Loucy (cell line): ENCODE data around the gene CHDH.

Experiments
- H2AFZ ChIP-seq: fragments of 200-600 bp; sonication (generic); 2 replicates; pipeline ENCODE4 v1.6.0; 2016; ENCODE audit warnings: antibody characterized with exemption, mild to moderate bottlenecking, low read length, moderate library complexity
- H3F3A ChIP-seq: fragments of 200-600 bp; 2 replicates; pipeline ENCODE4 v1.6.0; 2016; ENCODE audit warnings: antibody characterized with exemption, low read depth, mild to moderate bottlenecking
- H3K27me3 ChIP-seq: fragments of 200-600 bp; sonication (generic); 2 replicates; pipeline ENCODE4 v1.6.1; 2014; ENCODE audit warnings: low read length, mild to moderate bottlenecking; ENCODE audit not compliant: insufficient read depth, poor library complexity, severe bottlenecking
- H3K36me3 ChIP-seq: fragments of 200-600 bp; sonication (generic); 2 replicates; pipeline ENCODE4 v1.6.1; 2016; ENCODE audit warnings: low read length; ENCODE audit not compliant: insufficient read depth
- H3K4me1 ChIP-seq: fragments of 200-600 bp; sonication (generic); 2 replicates; pipeline ENCODE4 v1.5.1; 2014; ENCODE audit warnings: low read length, mild to moderate bottlenecking; ENCODE audit not compliant: insufficient read depth, poor library complexity, severe bottlenecking
- H3K4me2 ChIP-seq: fragments of 200-600 bp; sonication (generic); 2 replicates; pipeline ENCODE4 v1.6.0; 2014; ENCODE audit warnings: antibody characterized with exemption, low read length, low read depth, mild to moderate bottlenecking; ENCODE audit not compliant: poor library complexity, severe bottlenecking
- H3K4me3 ChIP-seq: fragments of 200-600 bp; sonication (generic); 2 replicates; pipeline ENCODE4 v1.5.1; 2014; ENCODE audit warnings: low read length, mild to moderate bottlenecking, mixed read lengths; ENCODE audit not compliant: poor library complexity, severe bottlenecking
- H3K79me2 ChIP-seq: fragments of 200-600 bp; sonication (generic); 2 replicates; pipeline ENCODE4 v1.6.1; 2014; ENCODE audit warnings: low read length; ENCODE audit not compliant: insufficient read depth
- H3K9ac ChIP-seq: fragments of 200-600 bp; sonication (generic); 2 replicates; pipeline ENCODE4 v1.6.0; 2014; ENCODE audit warnings: mild to moderate bottlenecking, low read depth, low read length, moderate library complexity; ENCODE audit not compliant: poor library complexity, severe bottlenecking
- H3K9me2 ChIP-seq: fragments of 200-600 bp; sonication (generic); replicated peaks from 2 replicates; pipeline ENCODE4 v1.6.1; 2016; ENCODE audit warnings: low read depth, low read length, mixed read lengths
- H3K9me3 ChIP-seq: fragments of 200-600 bp; sonication (generic); 2 replicates; pipeline ENCODE4 v1.6.1; 2014; ENCODE audit warnings: mild to moderate bottlenecking, antibody characterized with exemption, low read length, low read depth; ENCODE audit not compliant: insufficient read depth
- H4K20me1 ChIP-seq: fragments of 200-600 bp; sonication (generic); 2 replicates; pipeline ENCODE4 v1.6.0; 2014; ENCODE audit warnings: antibody characterized with exemption, low read length, mild to moderate bottlenecking; ENCODE audit not compliant: insufficient read depth, poor library complexity, severe bottlenecking
- EZH2phosphoT487 ChIP-seq: fragments of 200-600 bp; IDR thresholded peaks from 2 replicates; pipeline ENCODE4 v1.6.1; 2018; ENCODE audit warnings: antibody characterized with exemption, mild to moderate bottlenecking, moderate library complexity, borderline replicate concordance
- TF ChIP-seq, protein P1 (sequence below): fragments of 200-600 bp; sonication (generic); conservative IDR thresholded peaks from 2 replicates; pipeline ENCODE4 v1.5.1; 2014; ENCODE audit warnings: mild to moderate bottlenecking, antibody characterized with exemption, low read length

CHDH gene

DNA sequence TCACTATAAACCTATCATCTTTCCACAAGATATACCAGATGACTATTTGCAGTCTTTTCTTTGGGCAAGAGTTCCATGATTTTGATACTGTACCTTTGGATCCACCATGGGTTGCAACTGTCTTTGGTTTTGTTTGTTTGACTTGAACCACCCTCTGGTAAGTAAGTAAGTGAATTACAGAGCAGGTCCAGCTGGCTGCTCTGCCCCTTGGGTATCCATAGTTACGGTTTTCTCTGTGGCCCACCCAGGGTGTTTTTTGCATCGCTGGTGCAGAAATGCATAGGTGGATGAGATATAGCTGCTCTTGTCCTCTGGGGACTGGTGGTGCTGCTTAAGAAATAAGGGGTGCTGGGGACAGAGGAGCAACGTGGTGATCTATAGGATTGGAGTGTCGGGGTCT lies 33.8 kb downstream of the CHDH start:
- Histone ChIP-seq H3K79me2 (no peaks in the 10 kb centered on the region), H3K4me1 (no peaks in the 10 kb centered on the region), H3K4me3 (no peak overlapping the region), H3K36me3 (no peaks in the 10 kb centered on the region), H3F3A (no peaks in the 10 kb centered on the region), H2AFZ (no peak overlapping the region), H3K9me3 (no peaks in the 10 kb centered on the region), H3K9ac (no peak overlapping the region), H3K4me2 (no peak overlapping the region), H4K20me1 (no peaks in the 10 kb centered on the region), H3K9me2 (no peaks in the 10 kb centered on the region), H3K27me3 (no peaks in the 10 kb centered on the region)
- TF ChIP-seq EZH2phosphoT487, result no peak
- TF ChIP-seq, protein P1, sequence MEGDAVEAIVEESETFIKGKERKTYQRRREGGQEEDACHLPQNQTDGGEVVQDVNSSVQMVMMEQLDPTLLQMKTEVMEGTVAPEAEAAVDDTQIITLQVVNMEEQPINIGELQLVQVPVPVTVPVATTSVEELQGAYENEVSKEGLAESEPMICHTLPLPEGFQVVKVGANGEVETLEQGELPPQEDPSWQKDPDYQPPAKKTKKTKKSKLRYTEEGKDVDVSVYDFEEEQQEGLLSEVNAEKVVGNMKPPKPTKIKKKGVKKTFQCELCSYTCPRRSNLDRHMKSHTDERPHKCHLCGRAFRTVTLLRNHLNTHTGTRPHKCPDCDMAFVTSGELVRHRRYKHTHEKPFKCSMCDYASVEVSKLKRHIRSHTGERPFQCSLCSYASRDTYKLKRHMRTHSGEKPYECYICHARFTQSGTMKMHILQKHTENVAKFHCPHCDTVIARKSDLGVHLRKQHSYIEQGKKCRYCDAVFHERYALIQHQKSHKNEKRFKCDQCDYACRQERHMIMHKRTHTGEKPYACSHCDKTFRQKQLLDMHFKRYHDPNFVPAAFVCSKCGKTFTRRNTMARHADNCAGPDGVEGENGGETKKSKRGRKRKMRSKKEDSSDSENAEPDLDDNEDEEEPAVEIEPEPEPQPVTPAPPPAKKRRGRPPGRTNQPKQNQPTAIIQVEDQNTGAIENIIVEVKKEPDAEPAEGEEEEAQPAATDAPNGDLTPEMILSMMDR, result no peak

DNA sequence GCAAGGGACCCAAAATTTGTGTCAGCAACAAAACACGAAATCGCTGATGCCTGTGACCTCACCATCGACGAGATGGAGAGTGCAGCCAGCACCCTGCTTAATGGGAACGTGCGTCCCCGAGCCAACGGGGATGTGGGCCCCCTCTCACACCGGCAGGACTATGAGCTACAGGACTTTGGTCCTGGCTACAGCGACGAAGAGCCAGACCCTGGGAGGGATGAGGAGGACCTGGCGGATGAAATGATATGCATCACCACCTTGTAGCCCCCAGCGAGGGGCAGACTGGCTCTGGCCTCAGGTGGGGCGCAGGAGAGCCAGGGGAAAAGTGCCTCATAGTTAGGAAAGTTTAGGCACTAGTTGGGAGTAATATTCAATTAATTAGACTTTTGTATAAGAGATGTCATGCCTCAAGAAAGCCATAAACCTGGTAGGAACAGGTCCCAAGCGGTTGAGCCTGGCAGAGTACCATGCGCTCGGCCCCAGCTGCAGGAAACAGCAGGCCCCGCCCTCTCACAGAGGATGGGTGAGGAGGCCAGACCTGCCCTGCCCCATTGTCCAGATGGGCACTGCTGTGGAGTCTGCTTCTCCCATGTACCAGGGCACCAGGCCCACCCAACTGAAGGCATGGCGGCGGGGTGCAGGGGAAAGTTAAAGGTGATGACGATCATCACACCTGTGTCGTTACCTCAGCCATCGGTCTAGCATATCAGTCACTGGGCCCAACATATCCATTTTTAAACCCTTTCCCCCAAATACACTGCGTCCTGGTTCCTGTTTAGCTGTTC lies 34.9 kb downstream of the CHDH start:
- Histone ChIP-seq H3K4me1 (no peaks in the 10 kb centered on the region), H3K9ac (no peak overlapping the region), H3K79me2 (no peaks in the 10 kb centered on the region), H3K9me2 (no peaks in the 10 kb centered on the region), H2AFZ (no peak overlapping the region), H4K20me1 (no peaks in the 10 kb centered on the region), H3K4me2 (no peak overlapping the region), H3K27me3 (no peaks in the 10 kb centered on the region), H3K4me3 (no peak overlapping the region), H3F3A (no peaks in the 10 kb centered on the region), H3K9me3 (no peaks in the 10 kb centered on the region), H3K36me3 (no peaks in the 10 kb centered on the region)
- TF ChIP-seq, protein P1, result no peak
- TF ChIP-seq EZH2phosphoT487, result no peak

DNA sequence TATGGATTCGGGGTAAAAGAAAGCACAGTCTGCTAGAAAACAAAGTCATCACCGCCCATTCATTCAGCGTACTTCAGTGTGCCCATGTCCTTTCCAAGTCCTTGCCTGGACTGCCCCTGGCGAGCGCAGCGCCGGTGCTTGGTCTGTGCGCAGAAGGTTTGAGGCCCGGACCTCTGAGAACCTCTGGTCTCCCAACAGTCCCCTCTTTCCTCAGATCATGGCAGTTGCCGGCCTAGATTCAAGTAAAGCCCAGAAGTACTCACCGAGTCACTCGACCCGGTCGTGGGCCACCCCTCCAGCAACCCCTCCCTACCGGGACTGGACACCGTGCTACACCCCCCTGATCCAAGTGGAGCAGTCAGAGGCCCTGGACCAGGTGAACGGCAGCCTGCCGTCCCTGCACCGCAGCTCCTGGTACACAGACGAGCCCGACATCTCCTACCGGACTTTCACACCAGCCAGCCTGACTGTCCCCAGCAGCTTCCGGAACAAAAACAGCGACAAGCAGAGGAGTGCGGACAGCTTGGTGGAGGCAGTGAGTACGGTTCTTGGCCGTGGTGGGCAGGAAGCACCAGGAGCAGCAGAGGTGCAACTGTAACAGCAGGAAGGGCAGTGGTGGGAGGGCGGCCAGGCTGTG lies 36.3 kb downstream of the CHDH start:
- Histone ChIP-seq H3K4me3 (no peak overlapping the region), H4K20me1 (no peaks in the 10 kb centered on the region), H3K9ac (no peak overlapping the region), H3K27me3 (no peaks in the 10 kb centered on the region), H3K4me1 (no peaks in the 10 kb centered on the region), H3K36me3 (no peaks in the 10 kb centered on the region), H3K4me2 (no peak overlapping the region), H3F3A (no peaks in the 10 kb centered on the region), H2AFZ (no peak overlapping the region), H3K79me2 (no peaks in the 10 kb centered on the region), H3K9me2 (no peaks in the 10 kb centered on the region), H3K9me3 (no peaks in the 10 kb centered on the region)
- no peak for TF ChIP-seq EZH2phosphoT487
- TF ChIP-seq, protein P1, result no peak
